GM19455 (cell line): ENCODE measurements around the gene ACVRL1.

Experiments
- ATAC-seq: cut with Tn5 transposase; IDR thresholded peaks from one replicate; pipeline ENCODE4 v1.9.1; 2021; ENCODE audit not compliant: unreplicated experiment

ACVRL1 gene

DNA sequence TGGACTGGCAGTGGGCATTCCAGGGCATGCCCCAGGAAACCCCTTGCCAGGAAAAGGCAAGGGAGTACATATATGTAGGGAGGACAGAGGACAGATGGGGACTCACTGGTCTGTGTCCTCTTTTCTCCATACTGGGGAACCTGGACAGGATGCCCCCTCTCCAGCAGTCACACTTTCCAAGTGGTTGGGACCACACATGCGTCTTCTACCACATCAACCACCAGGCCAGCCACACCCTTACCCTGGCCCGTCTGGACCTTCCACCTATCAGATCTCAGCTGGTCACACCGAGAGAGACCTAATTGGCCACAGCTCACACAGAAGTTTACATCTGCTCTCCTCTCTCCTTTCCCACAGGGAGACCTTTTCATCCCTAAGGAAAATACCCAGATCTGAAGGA is 11.1 kb upstream of the ACVRL1 start:
- no peak for ATAC-seq

DNA sequence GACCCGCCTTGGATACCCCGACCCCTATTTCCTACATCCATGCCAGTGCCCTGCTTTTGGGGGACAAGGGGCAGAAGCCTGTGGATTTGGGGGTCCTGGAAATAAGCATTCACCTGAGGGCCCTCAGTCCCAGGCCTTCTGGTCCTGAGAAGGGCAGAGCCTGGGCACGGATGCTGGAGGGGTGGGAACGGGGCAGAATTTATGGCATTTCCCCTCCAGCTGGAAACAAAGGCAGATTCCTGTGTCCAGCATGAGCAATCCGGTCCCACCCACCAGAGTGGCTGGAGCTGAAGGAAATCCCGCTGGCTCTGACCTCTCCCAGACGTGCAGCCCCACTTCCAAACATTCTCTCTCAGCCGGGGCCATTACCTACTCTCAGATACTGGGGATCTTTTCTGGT is 10.1 kb upstream of the ACVRL1 start:
- no peak for ATAC-seq

DNA sequence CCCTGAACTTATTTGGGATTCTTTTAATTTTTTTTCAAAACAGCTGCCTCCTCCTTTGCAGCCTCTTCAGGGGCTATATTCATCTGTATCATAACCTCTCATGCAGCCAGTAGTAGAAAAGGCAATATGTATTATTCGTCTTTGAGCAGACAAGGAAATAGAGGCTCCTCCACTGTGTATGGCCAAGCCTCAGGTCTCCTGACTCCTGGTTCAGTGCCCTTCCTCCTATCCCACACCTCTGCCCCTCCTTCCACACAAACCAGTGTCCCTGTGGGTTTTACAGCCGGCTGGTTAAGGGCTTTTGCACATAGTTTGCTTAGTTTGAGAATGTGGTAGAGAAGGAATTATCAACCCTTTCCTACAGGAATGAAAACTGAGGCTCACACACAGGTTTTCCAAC is 8.8 kb upstream of the ACVRL1 start:
- ATAC-seq, result no peak

DNA sequence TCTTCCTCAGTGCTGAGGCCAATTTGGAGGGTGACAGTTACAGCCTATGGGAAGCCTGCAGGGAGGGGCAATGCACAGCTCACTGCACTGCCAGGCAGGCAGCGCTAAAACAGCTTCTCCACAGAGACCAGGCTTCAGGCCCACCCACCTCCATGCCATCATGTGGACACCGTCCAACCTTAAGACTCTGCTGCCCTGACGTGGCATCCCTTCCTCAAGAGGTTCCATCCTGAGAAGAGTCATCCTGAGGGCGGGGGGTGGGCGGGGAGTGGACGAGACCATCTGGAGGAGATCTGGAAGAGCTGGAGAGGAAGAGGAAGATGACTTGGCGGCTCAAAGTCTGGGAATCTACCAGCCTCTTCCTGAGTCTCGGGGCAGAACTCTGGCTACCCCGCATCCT is 8.4 kb upstream of the ACVRL1 start:
- no peak for ATAC-seq

DNA sequence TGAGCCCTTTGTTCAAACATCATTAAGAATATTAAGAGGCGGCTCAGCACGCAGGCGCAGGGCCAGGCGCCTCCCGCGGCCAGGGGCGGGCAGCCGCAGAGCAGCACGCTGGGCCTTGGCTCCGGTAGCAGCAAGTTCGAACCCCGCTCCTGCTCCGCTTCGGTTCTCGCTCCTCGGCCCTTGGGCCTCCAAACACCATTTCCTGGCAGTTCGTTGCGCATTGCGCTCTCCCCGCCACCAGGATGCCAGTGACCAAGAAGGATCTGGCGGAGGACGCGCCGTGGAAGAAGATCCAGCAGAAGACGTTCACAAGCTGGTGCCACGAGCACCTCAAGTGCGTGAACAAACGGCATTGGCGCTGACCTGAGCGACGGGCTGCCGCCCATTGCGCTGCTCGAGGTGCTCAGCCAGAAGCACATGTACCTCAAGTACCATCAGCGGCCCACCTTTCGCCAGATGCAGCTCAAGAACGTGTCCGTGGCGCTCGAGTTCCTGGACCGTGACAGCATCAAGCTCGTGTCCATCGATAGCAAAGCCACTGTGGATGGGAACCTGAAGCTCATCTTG is 6.9 kb upstream of the ACVRL1 start:
- ATAC-seq, result no peak

DNA sequence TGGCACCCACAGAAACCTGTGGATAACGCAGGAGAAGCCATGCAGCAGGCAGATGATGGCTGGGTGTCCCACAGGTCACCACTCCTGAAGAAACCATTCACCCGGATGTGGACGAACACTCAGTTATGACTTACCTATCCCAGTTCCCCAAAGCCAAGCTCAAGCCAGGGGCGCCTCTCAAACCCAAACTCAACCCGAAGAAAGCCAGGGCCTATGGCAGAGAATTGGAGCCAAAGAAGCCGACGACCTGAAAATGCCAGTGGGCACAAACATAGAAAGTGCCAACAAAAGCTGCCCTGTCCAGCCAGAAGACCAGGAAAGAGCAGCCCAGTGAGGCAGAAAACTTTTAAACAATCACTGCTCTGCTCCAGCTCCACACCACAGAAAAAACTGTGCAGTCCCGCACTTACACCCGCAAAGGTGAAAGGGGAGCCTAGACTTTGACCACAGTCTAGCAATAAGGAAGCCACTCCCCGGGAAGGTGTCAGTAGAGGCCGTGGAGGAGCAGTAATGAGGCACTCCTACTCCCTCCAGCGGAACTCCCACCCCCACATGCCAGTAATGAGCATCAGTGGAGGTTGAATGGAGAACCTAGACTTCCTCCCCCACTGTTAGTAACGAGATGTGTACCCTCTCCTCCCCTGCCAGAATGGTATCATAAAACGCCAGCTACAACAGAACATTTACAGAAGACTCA is 6.0 kb upstream of the ACVRL1 start:
- no peak for ATAC-seq

DNA sequence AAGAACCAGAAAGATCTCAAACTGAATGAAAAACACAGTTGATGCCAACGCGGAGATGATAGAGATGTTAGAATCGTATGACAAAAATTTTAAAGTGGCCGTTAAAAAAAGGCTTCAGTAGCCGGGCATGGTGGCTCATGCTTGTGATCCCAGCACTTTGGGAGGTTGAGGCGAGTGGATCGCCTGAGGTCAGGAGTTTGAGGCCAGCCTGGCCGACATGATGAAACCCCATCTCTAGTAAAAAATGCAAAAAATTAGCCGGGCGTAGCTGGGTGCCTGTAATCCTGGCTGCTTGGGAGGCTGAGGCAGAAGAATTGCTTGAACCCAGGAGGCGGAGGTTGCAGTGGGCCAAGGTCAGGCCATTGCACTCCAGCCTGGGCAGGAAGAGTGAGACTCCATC is 5.4 kb upstream of the ACVRL1 start:
- no peak for ATAC-seq

DNA sequence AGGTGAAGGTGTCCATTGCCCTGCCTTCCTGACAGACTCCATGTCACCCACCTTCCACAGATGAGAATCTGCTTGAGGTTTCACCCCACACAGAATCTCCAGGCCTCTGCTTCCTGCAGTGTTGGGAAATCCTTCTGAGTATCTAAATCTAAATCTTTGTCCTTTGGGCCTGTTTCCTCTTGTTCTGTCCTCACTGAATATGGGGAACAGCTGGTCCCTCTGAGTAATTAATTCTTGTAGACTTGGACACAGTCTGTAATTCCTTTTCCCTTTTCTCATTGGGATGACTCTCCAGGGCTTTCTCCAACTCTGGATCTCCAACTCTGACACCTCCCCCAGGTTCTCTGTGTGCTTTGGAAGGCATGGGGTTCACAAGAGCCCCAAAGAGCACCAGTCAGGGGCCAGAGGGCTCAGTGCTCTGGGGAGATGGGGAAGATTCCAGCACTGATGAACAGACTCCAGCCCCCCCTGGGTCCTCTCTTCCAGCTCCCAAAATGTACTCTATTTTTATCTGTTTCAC is 2.3 kb upstream of the ACVRL1 start:
- no peak for ATAC-seq

DNA sequence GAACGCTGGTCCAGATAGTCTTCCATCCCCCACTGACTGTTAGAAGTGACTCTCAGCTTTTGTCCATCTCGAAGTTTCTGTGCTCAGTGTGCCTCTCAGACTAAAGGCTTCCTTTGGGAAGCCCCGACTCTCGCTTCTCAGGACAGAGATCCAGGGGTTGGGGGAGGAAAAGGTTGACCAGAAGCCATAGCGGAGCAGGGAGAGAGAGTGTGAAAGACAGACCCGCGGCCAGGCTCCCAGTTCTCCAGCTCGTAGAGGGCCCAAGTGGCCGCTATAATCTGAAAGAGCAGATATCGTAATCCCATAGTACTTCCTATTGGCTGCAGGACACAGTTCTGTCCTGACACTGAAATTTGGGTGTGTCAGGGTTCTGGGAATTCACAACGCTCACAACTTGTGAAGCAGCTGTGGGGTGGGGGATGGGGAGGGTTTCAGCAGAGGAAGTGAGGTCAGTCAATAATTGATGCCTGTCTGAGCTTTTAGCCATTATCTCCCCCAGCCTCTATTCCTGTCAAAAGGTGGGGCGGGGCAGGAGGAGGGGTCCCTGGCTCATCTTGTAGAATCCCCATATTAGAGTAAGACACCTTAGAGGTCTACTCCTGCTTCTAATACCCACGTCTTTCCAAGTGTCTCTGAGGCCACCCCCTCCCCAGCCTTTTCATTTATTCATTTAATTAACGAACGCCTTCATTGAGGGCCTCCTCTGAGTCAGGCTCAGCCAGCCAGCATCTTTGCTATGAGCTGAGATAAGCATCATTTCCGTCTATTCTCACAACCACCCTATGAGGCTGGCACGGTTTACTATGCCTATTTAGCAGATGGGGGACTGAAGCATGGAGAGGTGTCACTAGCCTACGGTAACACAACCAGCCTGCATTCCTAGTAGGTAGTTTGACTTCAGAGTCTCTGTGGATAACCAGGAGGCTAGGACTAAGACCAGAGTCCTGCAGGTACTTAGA is 1.6 kb upstream of the ACVRL1 start:
- no peak for ATAC-seq

DNA sequence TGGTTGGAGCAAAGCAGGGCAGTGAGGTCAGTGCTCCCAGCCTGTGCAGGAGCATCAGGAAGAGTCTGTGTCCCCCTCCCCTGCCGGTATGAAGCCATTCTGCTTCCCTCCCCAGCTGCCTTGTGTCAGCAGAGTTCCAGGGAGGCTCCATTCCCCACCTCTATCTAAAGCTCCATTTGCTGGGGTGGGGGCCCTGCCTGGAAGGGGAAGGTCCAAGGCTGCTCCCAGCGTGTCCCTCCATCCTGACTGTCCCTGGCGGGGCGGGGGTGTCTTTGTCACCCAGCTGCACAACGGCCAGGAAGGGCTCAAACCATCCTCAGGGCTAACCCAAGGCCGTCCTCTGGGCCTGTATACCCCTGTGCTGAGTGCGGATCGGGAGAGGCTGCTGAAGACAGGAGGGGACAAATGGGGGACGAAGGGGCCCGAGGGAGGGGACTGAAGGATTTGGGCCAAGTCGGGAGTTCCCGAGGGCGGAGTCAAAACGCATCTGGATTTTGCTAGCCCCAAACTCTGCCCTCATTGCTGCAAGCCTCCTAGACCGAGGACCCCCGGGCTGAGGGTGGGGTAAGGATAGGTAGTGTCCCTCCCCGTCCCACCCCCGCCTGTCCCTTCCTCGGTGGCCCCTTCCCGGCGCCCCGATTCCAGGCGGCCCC is 748 bp upstream of the ACVRL1 start:
- ATAC-seq, result no peak

DNA sequence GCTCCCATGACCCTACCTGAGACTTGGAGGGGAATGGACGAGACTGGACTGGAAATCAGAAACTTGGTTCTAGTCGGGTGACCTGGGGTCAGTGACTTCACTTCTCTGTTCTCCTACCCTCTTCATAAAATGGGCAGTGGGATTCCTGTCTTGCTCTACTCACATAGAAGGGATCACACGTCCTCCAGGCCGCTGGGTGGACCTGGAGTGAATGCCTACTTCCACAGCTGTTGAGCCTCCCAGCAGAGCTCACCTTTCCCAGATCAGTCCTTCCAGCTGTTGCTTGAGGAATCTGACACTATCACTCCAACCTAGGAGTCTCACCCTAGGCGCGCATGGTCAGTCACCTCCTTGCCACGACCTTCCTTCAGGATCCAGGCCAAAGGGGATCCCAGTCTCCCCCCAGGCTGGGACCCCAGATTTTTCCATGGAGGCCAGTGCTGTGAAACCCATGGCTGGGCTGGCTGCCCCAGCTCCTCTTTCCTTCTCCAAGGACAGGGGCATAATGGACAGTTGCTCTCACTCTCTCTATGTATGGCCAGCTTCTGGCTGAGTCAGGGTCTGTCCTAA is 637 bp downstream of the ACVRL1 start:
- no peak for ATAC-seq

DNA sequence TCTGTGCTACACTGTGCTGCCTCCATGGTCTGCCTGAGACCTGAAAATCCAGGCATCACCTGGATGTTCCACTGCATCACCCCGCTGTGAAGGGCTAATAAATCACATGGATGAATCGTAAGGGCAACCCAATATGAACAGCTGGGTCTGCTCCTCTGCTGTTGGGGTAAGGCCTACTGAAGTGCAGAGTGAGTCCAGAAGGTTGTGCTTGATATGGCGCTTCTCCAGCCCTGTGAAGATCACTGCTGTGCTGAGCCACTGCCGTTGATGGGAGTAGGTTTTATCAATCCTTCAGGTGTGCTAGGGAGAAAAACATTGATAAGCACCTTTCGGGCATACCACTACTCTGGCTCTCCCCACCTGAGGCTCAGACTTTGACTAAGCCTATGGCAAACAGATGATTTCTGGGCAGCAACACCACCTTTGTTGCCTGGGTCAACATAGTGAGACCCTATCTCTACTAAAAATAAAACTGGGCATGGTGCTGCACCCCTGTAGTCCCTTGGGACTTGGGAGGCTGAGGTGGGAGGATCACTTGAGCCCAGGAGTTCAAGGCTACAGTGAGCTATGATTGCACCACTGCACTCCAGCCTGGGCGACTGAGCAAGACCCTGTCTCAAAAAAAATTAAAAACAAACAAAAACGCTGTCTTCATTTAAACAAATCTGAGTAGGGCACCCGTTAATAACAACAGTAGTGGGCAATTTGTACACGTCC is 1.7 kb downstream of the ACVRL1 start:
- no peak for ATAC-seq

DNA sequence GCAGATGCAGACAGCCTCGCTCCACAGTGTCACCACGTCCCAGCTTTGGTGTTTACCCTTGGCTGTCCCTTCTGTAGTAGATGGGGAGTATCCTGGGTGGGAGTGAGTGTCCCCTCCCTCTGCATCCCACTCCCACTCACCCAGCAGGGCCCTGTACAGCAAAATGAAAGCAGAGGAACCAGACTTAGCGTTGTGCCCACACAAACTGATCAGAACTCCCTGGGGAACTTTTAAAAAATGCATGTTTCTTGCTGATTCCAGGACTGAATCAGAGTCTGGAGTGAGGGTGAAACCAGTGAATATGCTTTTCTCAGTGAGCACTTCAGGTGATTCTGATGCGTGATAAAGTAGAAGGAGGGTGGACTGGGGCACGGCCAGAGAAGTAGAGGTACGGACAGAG is 2.9 kb downstream of the ACVRL1 start:
- ATAC-seq, result no peak

DNA sequence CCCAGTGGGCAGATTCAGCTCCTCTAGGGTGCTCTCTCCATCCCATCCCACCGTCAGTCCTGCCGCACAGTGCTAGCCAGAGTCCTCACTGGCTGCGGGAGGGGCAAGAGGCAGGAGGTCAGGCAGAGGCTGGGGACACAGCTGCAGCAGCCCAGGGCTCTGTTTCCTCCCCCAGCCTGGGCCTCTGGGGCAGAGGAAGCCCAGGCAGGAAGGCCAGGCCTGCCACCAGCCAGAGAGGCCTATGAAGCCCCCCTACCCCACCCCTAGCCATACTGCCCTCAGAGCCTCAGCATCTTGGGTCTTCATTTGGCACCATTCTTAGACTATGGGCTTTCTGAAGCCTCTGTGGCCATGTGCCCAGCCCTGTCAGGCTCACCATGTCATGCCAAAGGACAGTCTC is 3.4 kb downstream of the ACVRL1 start:
- no peak for ATAC-seq

DNA sequence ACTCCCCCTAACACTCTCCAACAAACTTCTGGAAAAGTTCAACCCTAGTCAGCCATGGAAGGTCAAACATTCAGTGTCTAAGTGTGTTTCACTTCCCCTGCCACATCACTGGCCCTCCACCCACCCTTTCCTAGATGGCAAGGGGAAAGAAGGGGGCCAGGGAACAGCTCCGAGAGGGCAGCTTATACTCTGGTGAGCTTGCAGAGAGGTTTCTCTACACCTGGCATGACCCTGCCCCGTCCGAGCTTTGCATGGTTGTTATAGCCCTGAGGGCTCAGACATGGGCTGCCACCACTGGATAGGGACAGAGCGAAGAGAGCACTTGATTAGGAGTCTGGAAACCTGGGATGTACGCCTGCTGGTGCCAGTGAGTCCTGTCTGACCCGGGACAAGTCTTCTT is 4.0 kb downstream of the ACVRL1 start:
- ATAC-seq, result no peak

DNA sequence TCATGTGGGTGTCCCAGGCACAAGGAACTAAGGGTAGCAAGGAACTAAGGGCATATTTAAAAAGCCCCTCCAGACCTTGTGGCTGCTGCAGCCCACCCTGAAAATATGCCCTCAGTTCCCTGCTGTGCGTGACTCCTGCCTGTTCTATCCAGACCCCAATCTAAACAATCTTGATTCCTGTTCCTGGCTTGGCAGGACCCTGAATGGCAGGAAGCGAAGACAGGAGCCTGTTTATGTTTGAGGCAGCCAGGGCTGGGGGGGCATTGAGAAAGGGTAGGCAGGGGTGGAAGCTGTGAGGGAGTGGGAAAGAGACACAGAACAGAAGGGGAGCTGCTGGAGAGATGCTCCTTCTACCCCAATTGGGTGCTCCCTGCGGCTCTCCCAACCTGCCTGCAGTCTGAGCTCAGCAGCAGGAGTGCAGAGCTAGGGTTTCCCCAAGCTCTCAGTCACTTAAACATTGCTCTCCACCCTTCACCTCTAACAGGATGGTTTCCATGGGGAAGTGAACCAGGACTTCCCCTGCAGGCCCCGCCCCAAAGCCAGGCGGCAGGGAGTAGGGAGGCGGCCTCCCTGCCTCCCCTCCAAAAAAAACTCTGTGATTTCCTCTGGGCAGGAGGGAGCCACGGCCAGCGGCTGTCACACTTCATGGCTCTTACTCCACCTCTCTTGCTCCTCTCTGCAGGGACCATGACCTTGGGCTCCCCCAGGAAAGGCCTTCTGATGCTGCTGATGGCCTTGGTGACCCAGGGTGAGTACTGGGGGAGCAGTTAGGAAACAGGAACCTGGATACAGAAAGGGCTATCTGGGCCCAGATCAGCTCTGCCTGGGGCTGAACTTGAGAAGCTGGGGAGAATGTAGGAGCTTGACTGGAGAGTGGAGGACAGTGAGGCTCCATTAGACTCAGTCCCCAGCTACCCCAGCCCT is 4.7 kb downstream of the ACVRL1 start:
- no peak for ATAC-seq

DNA sequence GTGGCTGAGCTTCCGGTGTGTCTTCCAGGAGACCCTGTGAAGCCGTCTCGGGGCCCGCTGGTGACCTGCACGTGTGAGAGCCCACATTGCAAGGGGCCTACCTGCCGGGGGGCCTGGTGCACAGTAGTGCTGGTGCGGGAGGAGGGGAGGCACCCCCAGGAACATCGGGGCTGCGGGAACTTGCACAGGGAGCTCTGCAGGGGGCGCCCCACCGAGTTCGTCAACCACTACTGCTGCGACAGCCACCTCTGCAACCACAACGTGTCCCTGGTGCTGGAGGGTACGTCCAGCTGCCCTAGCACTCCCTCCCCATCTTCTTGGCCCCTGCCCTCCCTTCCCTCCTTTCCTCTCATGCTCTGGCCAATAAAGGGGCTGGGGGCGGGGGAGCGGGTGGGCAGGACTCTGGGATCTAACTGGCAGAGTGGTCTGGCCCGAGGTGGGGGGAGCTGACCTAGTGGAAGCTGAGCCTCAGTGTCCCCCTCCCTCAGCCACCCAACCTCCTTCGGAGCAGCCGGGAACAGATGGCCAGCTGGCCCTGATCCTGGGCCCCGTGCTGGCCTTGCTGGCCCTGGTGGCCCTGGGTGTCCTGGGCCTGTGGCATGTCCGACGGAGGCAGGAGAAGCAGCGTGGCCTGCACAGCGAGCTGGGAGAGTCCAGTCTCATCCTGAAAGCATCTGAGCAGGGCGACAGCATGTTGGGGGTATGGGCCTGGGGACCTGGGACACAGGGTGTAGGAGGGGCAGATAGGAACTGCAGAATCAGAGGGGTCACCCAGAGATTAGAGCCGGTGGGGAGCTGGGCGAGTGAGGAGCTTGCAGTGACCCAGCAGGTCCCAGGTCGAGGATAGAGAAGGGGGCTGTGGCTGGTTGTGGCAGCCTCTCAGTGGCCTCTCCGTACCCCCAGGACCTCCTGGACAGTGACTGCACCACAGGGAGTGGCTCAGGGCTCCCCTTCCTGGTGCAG is 6.0 kb downstream of the ACVRL1 start:
- no peak for ATAC-seq
